ENCODE results near the gene FLOT2. TPM values are rescaled to one million over a fixed set of nuclear protein-coding genes. Genes with fewer than 3 reads are reported as not detected.
A peak's percentile ranks its signal among the peaks of the same experiment; 100 is the strongest.

FLOT2 gene
- polyA plus RNA-seq, 2 of the 4 experiments (the other 2 are of a cell fraction): 66.4 to 78.6 TPM

DNA sequence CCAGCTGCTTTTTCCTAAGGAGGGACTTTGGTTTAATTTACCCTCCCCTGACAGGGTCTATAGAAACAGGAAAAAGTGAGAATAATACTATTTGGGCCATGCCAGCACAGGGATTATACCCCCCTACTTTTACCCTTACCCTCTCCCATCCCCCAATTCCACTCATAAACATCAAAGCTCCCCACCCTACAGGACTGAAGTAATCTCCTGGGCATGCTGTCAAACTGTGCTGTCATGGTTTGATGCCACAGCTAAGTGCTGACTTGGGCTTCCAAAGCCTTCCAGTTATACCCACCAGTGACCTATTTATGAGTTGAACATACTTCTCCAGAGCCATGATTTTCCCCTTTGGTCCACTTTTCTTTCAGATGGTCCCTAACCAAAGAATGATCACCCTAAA is 41.0 kb upstream of the FLOT2 start:
- no peak for ATAC-seq
- Histone ChIP-seq H3K9me3 (no peaks in the 10 kb centered on the region), H3K27ac (no peak overlapping the region), H3K4me1 (peaks cover 18% of the 10 kb centered on the region), H3K4me2 (no peak overlapping the region), H3K4me3 (no peak overlapping the region)
- ChIA-PET CTCF (interaction anchor here (1.0 to 38.2 kb wide), 7 partner anchors 11 to 211 kb away, joined by 3 to 685 read pairs (median 14); partner anchors contain the start of genes DHRS13 and FLOT2), POLR2A (interaction anchor here (1.3 to 1.8 kb wide), 2 partner anchors 11 to 13 kb away, joined by 3 to 5 read pairs; no protein-coding TSS in a partner anchor)
- TF ChIP-seq KDM1A (IDR thresholded peaks at IDR 0.05; ENCODE audit: low read depth): no peak
- TF ChIP-seq EP300 (IDR thresholded peaks at IDR 0.05): no peak
- TF ChIP-seq POLR2AphosphoS2 (conservative IDR thresholded peaks at IDR 0.05; ENCODE audit: low read length): no peak
- TF ChIP-seq CEBPB (IDR thresholded peaks at IDR 0.05): no peak
- TF ChIP-seq HEYL (CRISPR knock-in tag; IDR thresholded peaks at IDR 0.05): no peak
- TF ChIP-seq NPAS2 (CRISPR knock-in tag; IDR thresholded peaks at IDR 0.05; ENCODE audit: borderline replicate concordance): no peak
- no peak for TF ChIP-seq POLR2A (IDR thresholded peaks at IDR 0.05; ENCODE audit: low read length)
- TF ChIP-seq SMC3 (IDR thresholded peaks at IDR 0.05): no peak
- TF ChIP-seq FOXS1 (CRISPR knock-in tag; IDR thresholded peaks at IDR 0.05): no peak
- no peak for TF ChIP-seq NR3C1 (IDR thresholded peaks at IDR 0.05)
- no peak for TF ChIP-seq RCOR1 (IDR thresholded peaks at IDR 0.05; ENCODE audit: low read depth, low read length)
- TF ChIP-seq ZSCAN20 (CRISPR knock-in tag; IDR thresholded peaks at IDR 0.05): no peak
- no peak for TF ChIP-seq CHD4 (IDR thresholded peaks at IDR 0.05; ENCODE audit: borderline replicate concordance)
- TF ChIP-seq CBX8 (IDR thresholded peaks at IDR 0.05): no peak
- TF ChIP-seq FOSL2 (IDR thresholded peaks at IDR 0.05): no peak
- TF ChIP-seq FOSL2 (CRISPR knock-in tag; IDR thresholded peaks at IDR 0.05): no peak
- TF ChIP-seq CBX2 (IDR thresholded peaks at IDR 0.05; ENCODE audit: borderline replicate concordance, low read depth): no peak
- TF ChIP-seq ZNF302 (CRISPR knock-in tag; IDR thresholded peaks at IDR 0.05): no peak
- TF ChIP-seq, protein P1, sequence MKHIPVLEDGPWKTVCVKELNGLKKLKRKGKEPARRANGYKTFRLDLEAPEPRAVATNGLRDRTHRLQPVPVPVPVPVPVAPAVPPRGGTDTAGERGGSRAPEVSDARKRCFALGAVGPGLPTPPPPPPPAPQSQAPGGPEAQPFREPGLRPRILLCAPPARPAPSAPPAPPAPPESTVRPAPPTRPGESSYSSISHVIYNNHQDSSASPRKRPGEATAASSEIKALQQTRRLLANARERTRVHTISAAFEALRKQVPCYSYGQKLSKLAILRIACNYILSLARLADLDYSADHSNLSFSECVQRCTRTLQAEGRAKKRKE (CRISPR knock-in tag; IDR thresholded peaks at IDR 0.05; ENCODE audit: low read depth): no peak
- no peak for TF ChIP-seq MAFK (IDR thresholded peaks at IDR 0.05; ENCODE audit: partially characterized antibody)
- no peak for DNase-seq (ENCODE audit: low read depth in 1 of 2, low spot score in 1 of 2)
- FAIRE-seq: no peak

DNA sequence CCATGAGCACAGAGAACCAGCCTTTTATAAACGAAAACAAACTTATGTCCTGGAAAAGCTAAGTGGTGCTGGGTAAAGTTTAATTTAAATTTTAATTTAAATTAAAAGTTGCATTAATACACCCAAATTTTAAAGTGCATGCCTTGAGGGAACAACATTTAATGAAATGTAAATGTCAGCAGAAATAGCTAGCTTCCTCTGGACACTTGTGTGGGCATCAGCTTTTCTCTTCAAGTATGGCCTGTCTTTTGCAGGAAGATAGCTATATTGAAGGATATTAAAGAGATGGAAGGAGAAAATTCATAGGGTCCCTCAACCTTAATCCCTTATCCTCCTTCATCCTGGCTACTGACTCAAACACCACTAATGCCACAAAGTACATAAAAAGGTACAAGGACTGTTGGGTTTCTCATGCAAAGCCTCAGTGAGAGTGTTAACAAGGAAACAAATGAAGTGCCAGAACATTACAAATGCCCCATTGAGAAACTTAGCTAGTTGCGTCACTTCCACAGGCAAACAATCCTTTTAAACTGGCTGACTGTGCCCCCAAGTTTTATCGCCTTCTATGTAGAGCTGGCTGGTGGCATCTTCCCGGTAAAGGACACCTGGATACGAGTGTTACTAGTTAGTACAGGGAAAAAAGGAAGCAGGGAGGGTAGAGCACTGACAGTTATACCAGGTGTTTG is 39.7 kb upstream of the FLOT2 start:
- H3K27ac ChIP-seq: no peak overlapping the region
- TF ChIP-seq ZNF302 (CRISPR knock-in tag; IDR thresholded peaks at IDR 0.05): no peak
- TF ChIP-seq HOXB5 (CRISPR knock-in tag; IDR thresholded peaks at IDR 0.05): no peak
- no peak for TF ChIP-seq MYC (IDR thresholded peaks at IDR 0.05; ENCODE audit: borderline replicate concordance, low read length)
- no peak for TF ChIP-seq SREBF2 (IDR thresholded peaks at IDR 0.05)
- TF ChIP-seq MAFK (IDR thresholded peaks at IDR 0.05; ENCODE audit: partially characterized antibody): peak; percentile 50
- TF ChIP-seq ZC3H11A (IDR thresholded peaks at IDR 0.05): no peak
- no peak for TF ChIP-seq JUNB (IDR thresholded peaks at IDR 0.05)
- peak; percentile 58; a peak in 3 of 4 replicates for TF ChIP-seq CEBPB (IDR thresholded peaks at IDR 0.05)
- H3K4me1 ChIP-seq: peaks cover 18% of the 10 kb centered on the region
- DNase-seq (ENCODE audit: low read depth in 1 of 2, low spot score in 1 of 2) (no peak), ATAC-seq (no peak), FAIRE-seq (no peak)
- H3K4me2 ChIP-seq: 0 out of 3 replicates have a peak overlapping the region, but pooled peaks have one; percentile 3
- ChIA-PET POLR2A (interaction anchor here (0.6 to 1.8 kb wide), 3 partner anchors 12 to 292 kb away, joined by 3 to 5 read pairs (median 4); partner anchors contain the start of gene BLTP2), CTCF (interaction anchor here (0.6 to 38.2 kb wide), 12 partner anchors 9 to 354 kb away, joined by 3 to 685 read pairs (median 4); partner anchors contain the start of genes DHRS13 and FLOT2)
- no peaks in the 10 kb centered on the region for H3K9me3 ChIP-seq
- 86% methylated on average over 5 of the region's 5 CpGs for WGBS (ENCODE audit: missing lambda C conversion rate)
- no peak overlapping the region for H3K4me3 ChIP-seq

Measured in A549 (cell line).